GM12878 (cell line): Measurements from ENCODE around the gene PLK5. TPM values are rescaled to one million over a fixed set of nuclear protein-coding genes. Genes with fewer than 3 reads are reported as not detected.
A peak's percentile ranks its signal among the peaks of the same experiment; 100 is the strongest.
"Not testable (repeated sequence)": the region's sequence is repeated elsewhere in the genome, so short reads cannot be mapped to it uniquely, and the experiment has no call there.

Experiments used
- ATAC-seq: fragments of 200-7000 bp; cut with Tn5 transposase; 3 replicates; pipeline ENCODE4 v1.9.1; 2020; ENCODE audit warnings: mild to moderate bottlenecking, moderate library complexity
- BruUV-seq: library from RNA; stranded (reverse); fragments of 400-500 nt; replicated peaks from 2 replicates; lab custom pipeline; 2021; lab: Mats Ljungman, UMichigan
- CTCF ChIA-PET: fragments of 300-600 bp; sonication (Branson Sonifier 250); formaldehyde crosslinking; extraction: SDS; loops from one replicate; lab custom pipeline; 2021; ENCODE audit warnings: inconsistent platforms; lab: Yijun Ruan, JAX
- POLR2A ChIA-PET: fragments of 350-600 bp; formaldehyde crosslinking; extraction: SDS; loops from one replicate; lab custom pipeline; 2021; ENCODE audit warnings: inconsistent platforms; lab: Charles Lee
- RAD21 ChIA-PET: fragments of 300-600 bp; sonication (Branson Sonifier 250); formaldehyde crosslinking; loops from one replicate; lab custom pipeline; 2023; ENCODE audit warnings: antibody characterized with exemption; ENCODE audit not compliant: unreplicated experiment; lab: Charles Lee
- SMC1A ChIA-PET: fragments of 300-600 bp; sonication (Branson Sonifier 250); formaldehyde crosslinking; loops from one replicate; lab custom pipeline; 2023; ENCODE audit not compliant: unreplicated experiment, uncharacterized antibody; lab: Charles Lee
- DNase-seq: peaks from one replicate; pipeline ENCODE4 v3.0.0-alpha.2; 2011; ENCODE audit warnings: low read depth, low spot score
- FAIRE-seq: peaks from 3 replicates; lab custom pipeline; 2011; peaks lifted over from hg19 to GRCh38; lab: Jason Lieb, UNC
- H2AFZ ChIP-seq: 2 replicates; pipeline ENCODE4 v1.6.0; 2011; ENCODE audit warnings: low read depth, low read length, control low read depth; ENCODE audit not compliant: control insufficient read depth
- H3K27ac ChIP-seq: 2 replicates; pipeline ENCODE4 v1.5.1; 2011; ENCODE audit warnings: control low read depth; ENCODE audit not compliant: control insufficient read depth, insufficient read depth
- H3K27me3 ChIP-seq, 2 experiments: replicated peaks in 1 of 2; 2 replicates each; pipeline versions ENCODE4 v1.6.0 to v1.6.1; 2011; ENCODE audit warnings: low read length in 1 of 2; ENCODE audit not compliant: control insufficient read depth in 2 of 2, insufficient read depth in 2 of 2
- H3K36me3 ChIP-seq, 2 experiments: 2 replicates each; pipeline ENCODE4 v1.5.1; 2011; ENCODE audit warnings: low read length in 1 of 2; ENCODE audit not compliant: control insufficient read depth in 2 of 2, insufficient read depth in 2 of 2
- H3K4me1 ChIP-seq: 2 replicates; pipeline ENCODE4 v1.6.1; 2011; ENCODE audit warnings: mild to moderate bottlenecking, low read length, moderate library complexity, mixed read lengths; ENCODE audit not compliant: control insufficient read depth, insufficient read depth
- H3K4me2 ChIP-seq: 2 replicates; pipeline ENCODE4 v1.6.0; 2011; ENCODE audit warnings: control low read depth; ENCODE audit not compliant: control insufficient read depth, insufficient read depth
- H3K4me3 ChIP-seq: fragments of 200-600 bp; sonication (generic); 2 replicates; pipeline ENCODE4 v1.5.1; 2016
- H3K79me2 ChIP-seq: 2 replicates; pipeline ENCODE4 v1.6.0; 2011; ENCODE audit warnings: low read length; ENCODE audit not compliant: control insufficient read depth, insufficient read depth
- H3K9ac ChIP-seq: 2 replicates; pipeline ENCODE4 v1.8.0; 2011; ENCODE audit warnings: low read length, control low read depth, mixed read lengths; ENCODE audit not compliant: control insufficient read depth, insufficient read depth
- H3K9me3 ChIP-seq: replicated peaks from 3 replicates; pipeline ENCODE4 v1.5.1; 2011; ENCODE audit warnings: mild to moderate bottlenecking, low read length; ENCODE audit not compliant: control insufficient read depth, insufficient read depth
- H4K20me1 ChIP-seq: 2 replicates; pipeline ENCODE4 v1.6.0; 2011; ENCODE audit not compliant: control insufficient read depth, insufficient read depth
- NFYB ChIP-seq: IDR thresholded peaks from 2 replicates; pipeline ENCODE4 v1.6.1; 2011; ENCODE audit warnings: low read depth, mild to moderate bottlenecking, low read length, improper control_type of control experiment, moderate library complexity; ENCODE audit not compliant: insufficient read depth
- TCF3 ChIP-seq: IDR thresholded peaks from 2 replicates; pipeline ENCODE4 v1.6.1; 2012; ENCODE audit warnings: low read depth, mild to moderate bottlenecking, low read length, borderline replicate concordance; ENCODE audit not compliant: insufficient read depth
- ZZZ3 ChIP-seq: IDR thresholded peaks from 2 replicates; pipeline ENCODE4 v1.6.1; 2011; ENCODE audit warnings: low read depth; ENCODE audit not compliant: control insufficient read depth, insufficient read length
- WGBS: methylation state at CpG from one replicate; pipeline ENCODE4 v1.1.6; 2016; ENCODE audit warnings: low lambda C conversion rate; ENCODE audit not compliant: insufficient replicate concordance, insufficient coverage; ENCODE audit errors: missing lambda C conversion rate; 5-methylcytosine and 5-hydroxymethylcytosine counted together
- in situ Hi-C: fragments of 300-500 bp; cut with MboI; formaldehyde crosslinking; loops from 9 replicates; pipeline ENCODE4 v1.14.3; 2018; ENCODE audit warnings: mixed read lengths
- intact Hi-C: fragments of 100-400 bp; cut with micrococcal nuclease; formaldehyde crosslinking; loops from one replicate; pipeline ENCODE4 v1.14.2; 2022; ENCODE audit not compliant: unreplicated experiment
- polyA plus RNA-seq, 11 experiments: library from polyadenylated mRNA; depleted of rRNA in 4 of 11; unstranded in 6 of 11; stranded (reverse) in 5 of 11; fragments of >200 nt; fragmentation: Nextera tagmentation in 4 of 11; fragmentation: Illumina TruSeq in 1 of 11; extraction: Ambion mirVana in 4 of 11; extraction: Trizol in 1 of 11; gene quantifications; 1 replicate in 1 of 11; 2 replicates in 10 of 11; pipeline versions ENCODE4 v1.2.1 to v1.2.3, GENCODE V29; 2011 to 2016; ENCODE audit warnings: inconsistent platforms in 2 of 11, missing spikeins in 2 of 11, low read depth in 1 of 11
- total RNA-seq, 4 experiments: library from RNA; depleted of rRNA in 3 of 4; stranded (reverse); fragments of >200 nt in 3 of 4; fragmentation: Illumina TruSeq in 1 of 4; extraction: Trizol in 1 of 4; gene quantifications; 2 replicates each; pipeline versions ENCODE4 v1.2.1 to v1.2.3, GENCODE V29; 2013 to 2021

The PLK5 gene
- total and polyA plus RNA-seq, 10 of the 15 experiments (the other 5 are each of a cell fraction or from before 2014, with no cell fraction given): 0.13 TPM; not detected in 9

GRCh38 chr19:1475751-1476437, 48.0 kb upstream of the PLK5 start:
- ChIA-PET POLR2A (no interaction called here), RAD21 (no interaction called here), SMC1A (no interaction called here), CTCF (interaction anchor here (1.2 kb wide), 1 partner anchor 26 kb away, joined by 3 read pairs; no protein-coding TSS in a partner anchor)
- no peaks in the 10 kb centered on the region for H3K36me3 ChIP-seq
- DNase-seq (no peak), ATAC-seq (no peak), FAIRE-seq (no peak)
- peaks cover 6% of the 10 kb centered on the region for H3K4me1 ChIP-seq
- H3K4me2 ChIP-seq: no peak overlapping the region
- in situ Hi-C loops (no loop called here), intact Hi-C loops (no loop called here)
- H3K79me2 ChIP-seq: peaks cover 8% of the 10 kb centered on the region
- no peak overlapping the region for H3K9ac ChIP-seq
- peaks cover 7% of the 10 kb centered on the region for H4K20me1 ChIP-seq
- no peak overlapping the region for H3K27ac ChIP-seq
- TF ChIP-seq TCF3 (0 out of 2 replicates have a peak, but pooled peaks have one; percentile 6), NFYB (no peak), ZZZ3 (no peak)
- no TSS peak for BruUV-seq
- no peak overlapping the region for H2AFZ ChIP-seq
- no peaks in the 10 kb centered on the region for H3K9me3 ChIP-seq
- H3K4me3 ChIP-seq: no peak overlapping the region
- H3K27me3 ChIP-seq: peaks cover under 1 to 11% of the 10 kb centered on the region in 2 experiments
- 93% methylated on average over 30 of the region's 31 CpGs for WGBS

GRCh38 chr19:1477056-1477455, 46.8 kb upstream of the PLK5 start:
- WGBS: 88% methylated on average over 8 of the region's 9 CpGs
- H3K4me1 ChIP-seq, H3K27ac ChIP-seq, H3K27me3 ChIP-seq, H3K36me3 ChIP-seq, intact Hi-C loops, H3K9me3 ChIP-seq, H3K9ac ChIP-seq, RAD21 ChIA-PET, DNase-seq, H4K20me1 ChIP-seq, FAIRE-seq, BruUV-seq, H3K79me2 ChIP-seq, ATAC-seq, H3K4me2 ChIP-seq, H2AFZ ChIP-seq, SMC1A ChIA-PET, in situ Hi-C loops: not testable (repeated sequence)
- CTCF ChIA-PET: interaction anchor here (0.8 to 1.0 kb wide), 2 partner anchors 26 to 32 kb away, joined by 3 to 4 read pairs; no protein-coding TSS in a partner anchor
- POLR2A ChIA-PET: interaction anchor here (0.6 to 0.8 kb wide), 2 partner anchors 14 to 61 kb away, joined by 3 read pairs; partner anchors contain the start of gene REEP6
- H3K4me3 ChIP-seq: 0 out of 2 replicates have a peak overlapping the region, but pooled peaks have one; percentile 2
